Measurements from ENCODE around the gene NUP210L.

Gene NUP210L

GRCh38 chr1:153944005-153944826, 210.7 kb downstream of the NUP210L start:
- no peak for DNase-seq (ENCODE audit: low spot score)

GRCh38 chr1:153942766-153943549, 211.9 kb downstream of the NUP210L start:
- DNase-seq (ENCODE audit: low spot score) = no peak

Data from activated CD4-positive, alpha-beta T cell treated with anti-CD3 and anti-CD28 coated beads, Interleukin-2, Interleukin-4, amounts not matched to agents 100 ng/mL and 50 ng/mL, durations not matched to agents 16 hours and 8 hours (primary cell).